Urinary bladder (tissue), 4 donors: ENCODE results near the gene MAP4K4. TPM values are rescaled to one million over a fixed set of nuclear protein-coding genes. Genes with fewer than 3 reads are reported as not detected.

Source experiments
- DNase-seq: peaks from one replicate; pipeline ENCODE4 v3.0.0-alpha.2; 2015; ENCODE audit errors: extremely low spot score
- H3K27ac ChIP-seq: one replicate; pipeline ENCODE4 v1.5.1; 2013; ENCODE audit warnings: low read depth, mild to moderate bottlenecking, moderate library complexity
- H3K36me3 ChIP-seq: one replicate; pipeline ENCODE4 v1.6.1; 2013; ENCODE audit warnings: mild to moderate bottlenecking, moderate library complexity; ENCODE audit not compliant: insufficient read depth
- H3K4me1 ChIP-seq: one replicate; pipeline ENCODE4 v1.6.1; 2013; ENCODE audit warnings: mild to moderate bottlenecking, moderate library complexity; ENCODE audit not compliant: insufficient read depth
- H3K4me3 ChIP-seq: one replicate; pipeline ENCODE4 v1.5.1; 2013; ENCODE audit warnings: low read depth, low read length
- WGBS: extraction: QIAGEN DNeasy Blood & Tissue Kit; methylation state at CpG from one replicate; pipeline ENCODE4 v1.1.7; 2013; 5-methylcytosine and 5-hydroxymethylcytosine counted together
- polyA plus RNA-seq: library from polyadenylated mRNA; stranded (reverse); fragments of 200-250 nt; gene quantifications from one replicate; pipeline ENCODE4 v1.2.3, GENCODE V29; 2013
- total RNA-seq: library from RNA; depleted of rRNA; stranded (reverse); fragments of >200 nt; gene quantifications from one replicate; pipeline ENCODE4 v1.2.3, GENCODE V29; 2014
- donor health status: healthy with polysubstance abuse.
- donor health status: healthy.

MAP4K4 gene
- total and polyA plus RNA-seq, 2 donors: 26.5 to 75.7 TPM

DNA sequence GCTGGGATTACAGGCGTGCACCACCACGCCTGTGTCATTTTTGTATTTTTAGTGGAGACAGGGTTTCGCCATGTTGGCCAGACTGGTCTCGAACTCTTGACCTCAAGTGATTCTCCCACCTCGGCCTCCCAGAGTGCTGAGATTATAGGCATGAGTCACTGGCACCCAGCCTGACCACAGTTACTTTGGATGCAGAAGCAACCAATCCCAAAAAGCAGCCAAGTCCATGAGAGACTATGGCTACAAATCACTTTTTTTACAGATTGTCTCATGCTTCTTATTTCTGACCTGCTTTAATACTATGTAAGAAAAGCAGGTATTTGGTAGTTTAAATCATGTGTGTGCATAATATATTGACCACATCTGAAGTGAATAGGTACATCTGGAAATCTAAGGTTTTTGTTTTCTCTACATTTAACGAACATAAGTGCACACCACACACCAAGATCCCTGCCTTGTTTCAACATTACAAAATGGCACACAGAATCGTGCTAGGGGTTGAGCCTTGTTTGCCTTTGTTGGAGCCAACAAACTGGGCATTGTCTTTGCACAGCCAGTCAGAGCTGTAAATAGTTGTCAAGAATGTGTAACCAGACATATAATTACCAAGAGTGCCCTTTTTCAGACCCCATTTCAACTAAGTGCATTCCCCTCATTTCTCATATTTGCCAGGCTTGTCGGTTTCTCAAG is 18.3 kb upstream of the MAP4K4 start:
- 74% methylated on average over 8 of the region's 8 CpGs for WGBS
- Histone ChIP-seq H3K36me3 (no peaks in the 10 kb centered on the region), H3K4me1 (no peaks in the 10 kb centered on the region), H3K4me3 (no peak overlapping the region), H3K27ac (no peak overlapping the region)
- no peak for DNase-seq

DNA sequence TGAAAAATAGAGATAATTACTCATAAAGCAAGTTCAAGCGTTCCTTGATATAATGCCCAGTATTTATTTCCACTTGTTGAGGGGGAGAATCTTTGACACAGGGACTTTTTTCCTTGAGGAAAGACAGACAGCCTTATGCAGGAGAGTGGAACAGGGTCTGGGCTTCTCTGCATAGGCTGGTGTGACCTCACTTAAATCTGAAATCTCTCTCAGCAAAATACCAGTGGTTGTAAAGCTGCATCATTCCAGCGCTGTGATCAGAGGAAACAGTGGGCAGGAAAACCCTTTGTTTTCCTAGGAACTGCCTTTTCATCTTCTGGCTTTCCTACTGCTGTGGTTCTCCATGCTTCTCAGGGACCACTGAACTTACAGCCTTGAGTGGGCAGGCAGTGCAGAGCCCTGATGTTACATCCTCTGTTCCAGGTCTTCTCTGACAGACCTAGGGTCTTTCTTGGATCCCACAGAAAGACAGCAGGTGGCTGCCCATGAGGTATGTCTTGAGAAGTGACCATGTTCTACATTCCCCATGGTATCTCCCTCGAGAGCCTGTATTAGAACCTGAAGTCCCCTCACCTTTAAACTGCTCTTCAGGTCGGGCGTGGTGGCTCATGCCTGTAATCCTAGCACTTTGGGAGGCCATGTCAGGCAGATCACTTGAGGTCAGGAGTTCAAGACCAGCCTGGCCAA is 17.6 kb upstream of the MAP4K4 start:
- Histone ChIP-seq H3K4me3 (no peak overlapping the region), H3K36me3 (no peaks in the 10 kb centered on the region), H3K4me1 (no peaks in the 10 kb centered on the region), H3K27ac (no peak overlapping the region)
- whole genome bisulfite sequencing: 84% methylated on average over 5 of the region's 5 CpGs
- no peak for DNase-seq

DNA sequence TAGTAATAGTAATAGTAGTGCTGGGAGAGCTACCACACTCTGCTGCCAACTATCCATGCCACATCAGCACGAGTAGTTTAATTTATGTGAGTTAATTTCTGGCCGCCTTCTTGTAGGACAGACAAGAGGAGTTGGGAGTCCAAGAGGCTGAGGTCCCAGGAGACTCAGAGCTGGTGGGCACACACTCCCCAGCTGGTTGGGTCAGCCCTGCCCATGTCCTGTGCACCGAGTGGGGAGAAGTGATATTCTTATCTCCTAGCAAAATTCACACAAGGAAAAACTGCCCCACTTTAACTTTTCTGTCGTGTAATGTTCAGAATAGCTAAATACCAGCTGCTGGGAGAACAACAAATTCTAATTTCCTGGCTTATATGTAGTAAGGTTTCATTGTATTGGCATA is 15.2 kb upstream of the MAP4K4 start:
- Histone ChIP-seq H3K36me3 (no peaks in the 10 kb centered on the region), H3K27ac (no peak overlapping the region), H3K4me3 (no peak overlapping the region), H3K4me1 (no peaks in the 10 kb centered on the region)
- 65% methylated on average over 4 of the region's 4 CpGs for WGBS
- DNase-seq: no peak

DNA sequence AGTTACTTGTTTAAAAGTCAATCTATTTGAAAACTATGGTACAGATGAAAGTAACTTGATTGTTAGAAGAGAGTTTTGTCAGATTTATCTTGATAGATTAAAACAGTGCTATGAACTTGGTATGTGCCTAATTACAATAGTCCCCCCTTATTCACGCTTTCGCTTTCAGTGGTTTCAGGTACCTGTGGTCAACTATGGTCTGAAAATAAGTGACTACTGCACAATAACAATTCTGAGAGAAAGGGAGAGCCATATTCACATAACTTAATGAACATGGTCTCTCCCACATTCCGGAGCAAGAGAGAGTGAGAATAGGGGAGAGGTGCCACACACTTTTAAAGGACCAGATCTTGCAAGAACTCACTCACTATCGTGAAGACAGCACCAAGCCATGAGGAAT is 13.2 kb upstream of the MAP4K4 start:
- DNase-seq: no peak

GRCh38 chr2:101688261-101688660 is 9.2 kb upstream of the MAP4K4 start:
- Histone ChIP-seq H3K27ac (no peak overlapping the region), H3K4me1 (no peaks in the 10 kb centered on the region), H3K4me3 (no peak overlapping the region), H3K36me3 (no peaks in the 10 kb centered on the region)
- WGBS: 92% methylated on average over 5 of the region's 5 CpGs
- no peak for DNase-seq

More for the DNA sequence above, 13.2 kb upstream of the MAP4K4 start:
- H3K36me3 ChIP-seq: no peaks in the 10 kb centered on the region
- 71% methylated on average over 4 of the region's 4 CpGs for WGBS
- H3K4me3 ChIP-seq: no peak overlapping the region
- H3K4me1 ChIP-seq: no peaks in the 10 kb centered on the region
- H3K27ac ChIP-seq: no peak overlapping the region

DNA sequence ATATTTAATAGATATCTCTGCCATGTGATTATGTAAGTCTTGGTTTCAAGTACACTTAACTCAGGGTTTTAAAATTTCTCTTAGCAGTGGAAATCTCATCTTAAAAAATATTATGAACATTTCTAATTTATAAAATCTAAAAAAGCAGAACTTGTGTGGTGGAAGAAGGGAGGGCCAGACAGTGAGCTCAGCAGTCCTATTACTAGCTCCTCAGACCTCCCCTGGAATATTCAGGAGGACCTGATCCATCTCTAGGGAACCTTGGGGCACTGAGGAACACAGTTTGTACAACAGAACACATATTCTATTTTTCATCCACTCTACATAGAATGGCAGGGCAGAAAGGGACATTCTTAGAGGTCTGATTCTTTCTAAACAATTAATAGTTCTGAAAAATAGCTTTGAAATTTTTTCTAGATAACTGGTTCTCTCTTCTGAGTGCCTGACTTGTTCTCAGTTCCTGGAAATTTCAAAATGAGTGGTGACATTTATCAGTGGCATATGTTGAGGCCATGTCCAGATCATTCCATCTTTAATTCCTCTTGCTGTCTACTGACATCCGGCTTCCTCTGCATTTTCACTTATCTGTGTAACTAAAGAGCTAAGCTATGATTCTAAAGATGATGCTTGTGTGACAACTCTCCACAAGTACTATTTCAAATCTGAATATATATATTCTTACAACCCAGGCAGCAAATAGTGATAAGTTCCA is 8.2 kb upstream of the MAP4K4 start:
- H3K36me3 ChIP-seq: no peaks in the 10 kb centered on the region
- H3K27ac ChIP-seq: no peak overlapping the region
- no peaks in the 10 kb centered on the region for H3K4me1 ChIP-seq
- H3K4me3 ChIP-seq: no peak overlapping the region
- 79% methylated on average over 1 of the region's 1 CpG for WGBS
- no peak for DNase-seq

- DNase-seq: no peak
- Histone ChIP-seq H3K4me1 (no peaks in the 10 kb centered on the region), H3K27ac (no peak overlapping the region), H3K36me3 (no peaks in the 10 kb centered on the region), H3K4me3 (no peak overlapping the region)
- 94% methylated on average over 2 of the region's 2 CpGs for WGBS
Observed at GRCh38 chr2:101690547-101691152, 6.9 kb upstream of the MAP4K4 start.

GRCh38 chr2:101692041-101692440 is 5.5 kb upstream of the MAP4K4 start:
- Histone ChIP-seq H3K27ac (no peak overlapping the region), H3K4me3 (no peak overlapping the region), H3K4me1 (no peaks in the 10 kb centered on the region), H3K36me3 (no peaks in the 10 kb centered on the region)
- no peak for DNase-seq
- 62% methylated on average over 3 of the region's 3 CpGs for WGBS

DNA sequence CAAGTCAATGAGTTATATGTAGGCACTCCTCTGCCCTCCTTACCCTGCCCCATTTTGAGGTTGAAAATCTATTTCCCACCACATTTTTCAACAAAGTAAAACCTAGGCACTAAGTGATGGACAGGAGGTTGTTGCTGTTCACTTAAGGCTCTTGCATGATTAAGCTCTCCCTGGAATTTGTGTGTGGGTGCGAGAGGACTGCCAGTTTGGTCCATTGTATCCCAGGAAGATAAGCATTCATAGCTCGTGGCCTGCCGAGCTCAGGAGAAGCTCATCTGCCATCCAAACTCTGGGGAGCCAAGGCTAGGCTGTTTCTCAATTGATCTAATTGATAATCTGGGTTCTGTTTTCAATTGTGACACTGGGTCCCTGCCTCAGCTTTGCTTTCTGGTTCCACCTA is 4.7 kb upstream of the MAP4K4 start:
- Histone ChIP-seq H3K27ac (no peak overlapping the region), H3K36me3 (no peaks in the 10 kb centered on the region), H3K4me1 (no peaks in the 10 kb centered on the region), H3K4me3 (no peak overlapping the region)
- WGBS: 79% methylated on average over 3 of the region's 3 CpGs
- DNase-seq: no peak

DNA sequence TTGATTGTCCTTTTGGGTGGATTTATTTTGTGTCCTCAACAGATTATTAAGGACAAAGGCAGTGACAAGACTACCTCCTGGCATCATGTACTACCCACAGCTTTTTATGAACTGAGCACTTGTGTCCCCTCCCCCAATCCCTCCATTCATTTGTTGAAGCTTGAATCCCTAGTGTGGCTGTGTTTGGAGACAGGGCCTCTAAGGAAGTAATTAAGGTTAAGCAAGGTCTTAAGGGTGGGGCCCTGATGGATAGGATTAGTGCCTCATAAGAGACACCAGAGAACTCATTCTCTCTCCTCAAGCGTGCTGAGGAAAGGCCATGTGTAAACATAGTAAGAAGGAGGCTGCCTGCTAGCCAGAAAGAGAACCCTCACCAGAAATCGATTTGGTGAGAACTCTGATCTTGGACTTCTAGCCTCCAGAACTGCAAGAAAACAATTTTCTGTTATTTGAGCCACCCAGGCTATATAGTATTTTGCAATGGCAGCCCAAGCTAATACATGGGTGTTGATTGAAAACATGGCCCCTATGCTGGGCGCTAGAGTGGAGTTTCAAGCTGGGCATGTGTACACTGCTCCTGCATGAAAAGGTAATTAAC is 3.4 kb upstream of the MAP4K4 start:
- no peak overlapping the region for H3K4me3 ChIP-seq
- no peaks in the 10 kb centered on the region for H3K36me3 ChIP-seq
- no peak for DNase-seq
- H3K4me1 ChIP-seq: peaks cover 2% of the 10 kb centered on the region
- WGBS: 90% methylated on average over 3 of the region's 3 CpGs
- H3K27ac ChIP-seq: no peak overlapping the region

GRCh38 chr2:101696272-101697123 is 1.0 kb upstream of the MAP4K4 start:
- WGBS: 8% methylated on average over 31 of the region's 31 CpGs
- Histone ChIP-seq H3K4me3 (peak overlapping the region; percentile 86), H3K4me1 (peaks cover 2% of the 10 kb centered on the region), H3K36me3 (no peaks in the 10 kb centered on the region), H3K27ac (peak overlapping the region; percentile 84)
- DNase-seq: no peak

DNA sequence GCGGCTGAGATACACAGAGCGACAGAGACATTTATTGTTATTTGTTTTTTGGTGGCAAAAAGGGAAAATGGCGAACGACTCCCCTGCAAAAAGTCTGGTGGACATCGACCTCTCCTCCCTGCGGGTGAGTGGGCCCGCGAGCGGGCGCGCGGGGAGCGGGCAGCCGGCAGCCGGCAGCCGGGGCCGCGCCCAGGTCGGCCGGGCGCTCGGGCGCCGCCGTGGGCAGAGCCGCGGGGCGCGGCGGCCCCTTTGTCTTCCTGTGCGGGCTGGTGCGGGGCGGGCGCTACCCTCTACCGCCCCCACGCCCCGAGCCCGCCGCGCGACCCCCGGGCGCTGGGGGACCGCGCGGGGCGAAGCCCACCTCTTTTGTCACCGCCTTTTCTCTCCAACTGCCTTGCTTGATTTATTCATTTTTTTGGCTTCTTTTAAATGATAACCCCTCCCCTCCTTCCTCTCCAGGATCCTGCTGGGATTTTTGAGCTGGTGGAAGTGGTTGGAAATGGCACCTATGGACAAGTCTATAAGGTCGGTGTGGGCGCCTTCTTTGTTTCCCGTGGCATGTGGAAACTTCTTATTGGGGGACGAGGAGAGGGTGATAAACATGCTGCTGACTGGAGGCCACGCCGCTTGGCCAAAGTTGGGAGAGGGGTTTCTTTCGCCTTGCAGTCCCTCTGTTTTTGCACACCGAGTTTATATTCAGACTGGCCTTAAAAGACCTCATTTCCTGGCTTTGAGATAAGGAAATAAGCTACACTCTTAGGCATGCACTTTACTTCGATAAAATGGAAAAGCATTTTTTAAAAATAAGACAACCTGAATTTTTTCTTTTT is 722 bp downstream of the MAP4K4 start:
- Histone ChIP-seq H3K27ac (peak overlapping the region; percentile 78), H3K4me3 (peak overlapping the region; percentile 86), H3K36me3 (no peaks in the 10 kb centered on the region), H3K4me1 (peaks cover 2% of the 10 kb centered on the region)
- WGBS: under 1% methylated on average over 57 of the region's 57 CpGs
- no peak for DNase-seq
